CD4-positive, alpha-beta T cell treated with Interleukin-1 beta for 1 hour (primary cell): ENCODE measurements around the gene AURKAIP1.
"Not testable (repeated sequence)": the region's sequence is repeated elsewhere in the genome, so short reads cannot be mapped to it uniquely, and the experiment has no call there.

ENCODE experiments used
- DNase-seq, 2 donors: peaks; one replicate each; pipeline ENCODE4 v3.0.0-alpha.2; 2020 to 2022

AURKAIP1 gene

GRCh38 chr1:1385339-1385738, 10.3 kb upstream of the AURKAIP1 start:
- DNase-seq: not testable (repeated sequence)

GRCh38 chr1:1381294-1381693, 6.3 kb upstream of the AURKAIP1 start:
- no peak for DNase-seq

- no peak for DNase-seq
Measured at GRCh38 chr1:1380860-1381259, 5.9 kb upstream of the AURKAIP1 start.

- no peak for DNase-seq
Measured at GRCh38 chr1:1377540-1378205, 2.7 kb upstream of the AURKAIP1 start.

- DNase-seq: no peak
Measured at GRCh38 chr1:1376551-1377226, 1.7 kb upstream of the AURKAIP1 start.

- DNase-seq: no peak
Measured at GRCh38 chr1:1374589-1374928, 448 bp downstream of the AURKAIP1 start.

- no peak for DNase-seq
Measured at GRCh38 chr1:1373815-1374588, 1.0 kb downstream of the AURKAIP1 start.

- no peak for DNase-seq
Measured at GRCh38 chr1:1373051-1373814, 1.8 kb downstream of the AURKAIP1 start.

GRCh38 chr1:1371746-1372711, 3.0 kb downstream of the AURKAIP1 start:
- peak; percentile 70 to 77 for DNase-seq

- DNase-seq: peak; percentile 86
Measured at GRCh38 chr1:1371364-1371745, 3.7 kb downstream of the AURKAIP1 start.

- DNase-seq: no peak
Measured at GRCh38 chr1:1370771-1371300, 4.2 kb downstream of the AURKAIP1 start.

- DNase-seq: not testable (repeated sequence)
Measured at GRCh38 chr1:1370094-1370493, 4.9 kb downstream of the AURKAIP1 start.

- DNase-seq: no peak
Measured at GRCh38 chr1:1367315-1367714, 7.7 kb downstream of the AURKAIP1 start.

- no peak for DNase-seq
Measured at GRCh38 chr1:1366699-1367066, 8.3 kb downstream of the AURKAIP1 start.

GRCh38 chr1:1365875-1366698, 8.9 kb downstream of the AURKAIP1 start:
- DNase-seq: no peak

GRCh38 chr1:1364266-1364665, 10.7 kb downstream of the AURKAIP1 start:
- DNase-seq: no peak

GRCh38 chr1:1361982-1362423, 13.0 kb downstream of the AURKAIP1 start:
- no peak for DNase-seq

- DNase-seq: no peak
Measured at GRCh38 chr1:1361233-1361981, 13.6 kb downstream of the AURKAIP1 start.

GRCh38 chr1:1360506-1361169, 14.4 kb downstream of the AURKAIP1 start:
- no peak for DNase-seq
